ENCODE data around the gene SCGB2B2. TPM values are rescaled to one million over a fixed set of nuclear protein-coding genes. Genes with fewer than 3 reads are reported as not detected.

SCGB2B2 gene
- polyA plus RNA-seq, 1 donor (not counting 4 experiments of a cell fraction or from before 2014, with no cell fraction given) = 0.10 TPM

- no peaks in the 10 kb centered on the region for H4K20me1 ChIP-seq (ENCODE audit: control insufficient read depth, extremely low read depth, insufficient read depth, low read length)
- H3K9me1 ChIP-seq (ENCODE audit: control insufficient read depth, extremely low read depth, insufficient read depth, low read length) = no peaks in the 10 kb centered on the region
- peaks cover 5 to 18% of the 10 kb centered on the region in 2 experiments for H3K36me3 ChIP-seq (ENCODE audit: control insufficient read depth in 2 of 2, extremely low read depth in 1 of 2, insufficient read depth in 2 of 2, low read length in 2 of 2)
- H2AFZ ChIP-seq (ENCODE audit: control insufficient read depth, low read length) = peak within 1 kb of the TSS; percentile 99
- TF ChIP-seq CTCF (optimal IDR thresholded peaks at IDR 0.05 in 1 of 3, IDR thresholded peaks at IDR 0.05 in 1 of 3, conservative IDR thresholded peaks at IDR 0.05 in 1 of 3; ENCODE audit: extremely low read depth in 1 of 3, insufficient read depth in 2 of 3, low read length in 3 of 3) = no peak
- TF ChIP-seq EZH2 (IDR thresholded peaks at IDR 0.05; ENCODE audit: low read length) = no peak
- H3K27me3 ChIP-seq (ENCODE audit: control insufficient read depth, extremely low read depth, insufficient read depth, low read length) = no peaks in the 10 kb centered on the region
- H3K4me2 ChIP-seq (ENCODE audit: control insufficient read depth, extremely low read depth, insufficient read depth, low read depth, low read length) = peak within 1 kb of the TSS; percentile 93
- dilution Hi-C loops (cut with MboI; ENCODE audit: extremely low pct_ligation_motif_present, low sequenced_read_pairs) = no loop called here
- peak within 1 kb of the TSS; percentile 93 for H3K27ac ChIP-seq (ENCODE audit: control insufficient read depth, insufficient read depth, low read length)
- H3K4me1 ChIP-seq (ENCODE audit: control insufficient read depth, extremely low read depth, insufficient read depth, low read length) = peaks cover 9% of the 10 kb centered on the region
- no peak for FAIRE-seq
- peaks cover 5% of the 10 kb centered on the region for H3K9me3 ChIP-seq (ENCODE audit: control insufficient read depth, low read depth, low read length)
- peaks cover 14% of the 10 kb centered on the region for H3K79me2 ChIP-seq (ENCODE audit: control insufficient read depth, insufficient read depth, low read length)
- H3K9ac ChIP-seq (ENCODE audit: control insufficient read depth, extremely low read depth, insufficient read depth, low read length) = peak within 1 kb of the TSS; percentile 92
- peak; percentile 50 for DNase-seq (ENCODE audit: low read depth, low spot score)
- peak within 1 kb of the TSS; percentile 85 to 89 (median 87) for H3K4me3 ChIP-seq (ENCODE audit: control insufficient read depth in 2 of 3, extremely low read depth in 1 of 3, insufficient read depth in 2 of 3, low read depth in 1 of 3, low read length in 3 of 3)
Observed at GRCh38 chr19:34677386-34678084, 576 bp upstream of the SCGB2B2 start, which contains the start of gene ZNF302. ZNF302 (plus strand) TSS chr19:34677678; CDS start chr19:34678805, 1,127 bp downstream.

GRCh38 chr19:34675919-34676318, 1.0 kb downstream of the SCGB2B2 start:
- Histone ChIP-seq H3K27me3 (ENCODE audit: control insufficient read depth, extremely low read depth, insufficient read depth, low read length) (no peaks in the 10 kb centered on the region), H3K36me3 (ENCODE audit: control insufficient read depth in 2 of 2, extremely low read depth in 1 of 2, insufficient read depth in 2 of 2, low read length in 2 of 2) (peaks cover 0 to 15% of the 10 kb centered on the region in 2 experiments), H4K20me1 (ENCODE audit: control insufficient read depth, extremely low read depth, insufficient read depth, low read length) (no peaks in the 10 kb centered on the region), H3K27ac (ENCODE audit: control insufficient read depth, insufficient read depth, low read length) (no peak overlapping the region), H3K79me2 (ENCODE audit: control insufficient read depth, insufficient read depth, low read length) (peaks cover 14% of the 10 kb centered on the region), H3K4me2 (ENCODE audit: control insufficient read depth, extremely low read depth, insufficient read depth, low read depth, low read length) (peak overlapping the region; percentile 93), H3K9me3 (ENCODE audit: control insufficient read depth, low read depth, low read length) (peaks cover 3% of the 10 kb centered on the region), H3K9me1 (ENCODE audit: control insufficient read depth, extremely low read depth, insufficient read depth, low read length) (no peaks in the 10 kb centered on the region), H3K9ac (ENCODE audit: control insufficient read depth, extremely low read depth, insufficient read depth, low read length) (no peak overlapping the region), H2AFZ (ENCODE audit: control insufficient read depth, low read length) (no peak overlapping the region), H3K4me1 (ENCODE audit: control insufficient read depth, extremely low read depth, insufficient read depth, low read length) (peaks cover 9% of the 10 kb centered on the region), H3K4me3 (ENCODE audit: control insufficient read depth in 2 of 3, extremely low read depth in 1 of 3, insufficient read depth in 2 of 3, low read depth in 1 of 3, low read length in 3 of 3) (no peak overlapping the region)
- DNase-seq (ENCODE audit: low read depth, low spot score) (no peak), FAIRE-seq (no peak)
- dilution Hi-C loops (cut with MboI; ENCODE audit: extremely low pct_ligation_motif_present, low sequenced_read_pairs) = no loop called here
- TF ChIP-seq CTCF (optimal IDR thresholded peaks at IDR 0.05 in 1 of 3, IDR thresholded peaks at IDR 0.05 in 1 of 3, conservative IDR thresholded peaks at IDR 0.05 in 1 of 3; ENCODE audit: extremely low read depth in 1 of 3, insufficient read depth in 2 of 3, low read length in 3 of 3) (no peak), EZH2 (IDR thresholded peaks at IDR 0.05; ENCODE audit: low read length) (no peak)

Measured in keratinocyte (primary cell).